B cell (primary cell): Measurements from ENCODE around the gene PDK2. TPM values are rescaled to one million over a fixed set of nuclear protein-coding genes. Genes with fewer than 3 reads are reported as not detected.

Experiments used
- ATAC-seq: fragments of 200-7000 bp; cut with Tn5 transposase; one replicate; pipeline ENCODE4 v1.10.0; 2021; ENCODE audit warnings: low read depth, mild to moderate bottlenecking, moderate number of reproducible peaks, moderate library complexity
- CTCF ChIA-PET: fragments of 350-600 bp; sonication (Branson Sonifier 250); formaldehyde crosslinking; loops from one replicate; lab custom pipeline; 2021; ENCODE audit warnings: antibody characterized with exemption, inconsistent platforms; lab: Charles Lee
- POLR2A ChIA-PET: fragments of 350-600 bp; sonication (Branson Sonifier 250); formaldehyde crosslinking; loops from one replicate; lab custom pipeline; 2021; ENCODE audit warnings: antibody characterized with exemption; lab: Charles Lee
- DNase-seq: peaks from one replicate; pipeline ENCODE4 v3.0.0; 2013
- H2AFZ ChIP-seq: 2 replicates; pipeline ENCODE4 v1.6.1; 2012; ENCODE audit warnings: mild to moderate bottlenecking, low read depth, low read length; ENCODE audit not compliant: insufficient read depth, poor library complexity, severe bottlenecking
- H3K27ac ChIP-seq, 2 donors: 1 replicate in 1 of 2; 2 replicates in 1 of 2; pipeline ENCODE4 v1.5.1; 2012 to 2013; ENCODE audit warnings: low read length in 2 of 2, mild to moderate bottlenecking in 2 of 2, moderate library complexity in 1 of 2
- H3K27me3 ChIP-seq, 4 experiments: fragments of 200-600 bp in 1 of 4; sonication (generic) in 1 of 4; replicated peaks in 1 of 4; 1 replicate in 2 of 4; 2 replicates in 2 of 4; pipeline versions ENCODE4 v1.6.1 to v1.7.0; 2013 to 2016; ENCODE audit warnings: low read length in 3 of 4, mild to moderate bottlenecking in 2 of 4, mixed read lengths in 1 of 4, moderate library complexity in 1 of 4; ENCODE audit not compliant: insufficient read depth in 4 of 4, control insufficient read depth in 3 of 4; ENCODE audit errors: control extremely low read depth in 1 of 4
- H3K36me3 ChIP-seq, 2 experiments: replicated peaks in 1 of 2; 1 replicate in 1 of 2; 2 replicates in 1 of 2; pipeline versions ENCODE4 v1.6.1 to v1.7.1; 2013; ENCODE audit warnings: low read length in 1 of 2; ENCODE audit not compliant: insufficient read depth in 2 of 2, control insufficient read depth in 1 of 2; ENCODE audit errors: control extremely low read depth in 1 of 2, extremely low read depth in 1 of 2
- H3K4me1 ChIP-seq, 2 donors: fragments of 200-600 bp in 1 of 2; sonication (generic) in 1 of 2; 1 replicate in 1 of 2; 2 replicates in 1 of 2; pipeline versions ENCODE4 v1.5.1 to v1.6.1; 2013 to 2017; ENCODE audit warnings: low read length in 2 of 2; ENCODE audit not compliant: control insufficient read depth in 2 of 2, insufficient read depth in 2 of 2
- H3K4me2 ChIP-seq: replicated peaks from 2 replicates; pipeline ENCODE3; 2012; ENCODE audit warnings: mild to moderate bottlenecking, low read depth, low read length; ENCODE audit not compliant: poor library complexity, severe bottlenecking
- H3K4me3 ChIP-seq, 5 experiments: fragments of 200-600 bp in 1 of 5; sonication (generic) in 1 of 5; 1 replicate in 3 of 5; 2 replicates in 2 of 5; pipeline versions ENCODE4 v1.5.1 to v1.7.0; 2011 to 2016; ENCODE audit warnings: low read length in 4 of 5, mild to moderate bottlenecking in 4 of 5, low read depth in 2 of 5, control low read depth in 1 of 5, moderate library complexity in 1 of 5; ENCODE audit not compliant: insufficient read depth in 1 of 5; ENCODE audit errors: control extremely low read depth in 1 of 5, extremely low read depth in 1 of 5
- H3K79me2 ChIP-seq: fragments of 200-600 bp; sonication (generic); one replicate; pipeline ENCODE4 v1.6.0; 2016; ENCODE audit warnings: low read length; ENCODE audit not compliant: control insufficient read depth, insufficient read depth
- H3K9ac ChIP-seq: fragments of 200-600 bp; sonication (generic); 2 replicates; pipeline ENCODE4 v1.6.1; 2017; ENCODE audit warnings: mild to moderate bottlenecking, low read length, moderate library complexity
- H3K9me3 ChIP-seq, 3 donors: one replicate each; pipeline versions ENCODE4 v1.6.1 to v1.7.1; 2013; ENCODE audit warnings: low read length in 2 of 3; ENCODE audit not compliant: control insufficient read depth in 2 of 3, insufficient read depth in 1 of 3; ENCODE audit errors: control extremely low read depth in 1 of 3
- H4K20me1 ChIP-seq: 2 replicates; pipeline ENCODE4 v1.6.0; 2012; ENCODE audit warnings: mild to moderate bottlenecking, low read length; ENCODE audit not compliant: insufficient read depth, control insufficient read depth, poor library complexity, severe bottlenecking
- H3K27ac Mint-ChIP-seq: one replicate; pipeline ENCODE4 v1.8.0; 2021; ENCODE audit warnings: mixed read lengths
- H3K27me3 Mint-ChIP-seq: one replicate; pipeline ENCODE4 v1.8.0; 2021; ENCODE audit warnings: mixed read lengths
- H3K4me1 Mint-ChIP-seq: one replicate; pipeline ENCODE4 v1.8.0; 2021; ENCODE audit warnings: mixed read lengths
- H3K4me3 Mint-ChIP-seq: one replicate; pipeline ENCODE4 v1.8.0; 2021; ENCODE audit warnings: mixed read lengths
- H3K9me3 Mint-ChIP-seq: one replicate; pipeline ENCODE4 v1.8.0; 2022; ENCODE audit warnings: mixed read lengths; ENCODE audit not compliant: insufficient read depth
- CTCF ChIP-seq: fragments of 200-600 bp; IDR thresholded peaks from one replicate; pipeline ENCODE4 v1.8.0; 2022; ENCODE audit warnings: antibody characterized with exemption, mild to moderate bottlenecking
- EZH2 ChIP-seq: IDR thresholded peaks from 2 replicates; pipeline ENCODE4 v1.6.1; 2012; ENCODE audit warnings: borderline replicate concordance, low read depth, mild to moderate bottlenecking, moderate library complexity, low read length; ENCODE audit not compliant: insufficient read depth, poor library complexity, severe bottlenecking
- WGBS: methylation state at CpG from one replicate; pipeline ENCODE4 v1.1.5; 2013; ENCODE audit warnings: missing lambda C conversion rate; ENCODE audit not compliant: insufficient coverage; 5-methylcytosine and 5-hydroxymethylcytosine counted together
- intact Hi-C: fragments of 100-400 bp; cut with micrococcal nuclease; formaldehyde crosslinking; loops from one replicate; pipeline ENCODE4 v1.10.0; 2022
- polyA plus RNA-seq: library from polyadenylated mRNA; depleted of rRNA; stranded (reverse); fragments of >200 nt; gene quantifications from 2 replicates; pipeline ENCODE4 v1.2.3, GENCODE V29; 2012
- total RNA-seq, 2 donors: library from RNA; stranded (reverse); fragments of 120-200 nt in 1 of 2; gene quantifications; 1 replicate in 1 of 2; 2 replicates in 1 of 2; pipeline versions ENCODE4 v1.2.3 to v1.2.4, GENCODE V29; 2013 to 2022

PDK2 gene
- total and polyA plus RNA-seq, 2 donors (not counting 1 experiment from before 2014, with no cell fraction given), result 35.2 to 73.2 TPM

GRCh38 chr17:50063561-50064252, 31.4 kb upstream of the PDK2 start:
- ChIA-PET CTCF (no interaction called here), POLR2A (no interaction called here)
- Histone ChIP-seq H3K27ac (no peak overlapping the region), H2AFZ (no peak overlapping the region), H3K9me3 (no peaks in the 10 kb centered on the region), H3K79me2 (no peaks in the 10 kb centered on the region), H3K4me2 (no peak overlapping the region), H4K20me1 (no peaks in the 10 kb centered on the region), H3K4me3 (no peak overlapping the region), H3K36me3 (no peaks in the 10 kb centered on the region), H3K9ac (no peak overlapping the region), H3K27me3 (peaks cover 0 to 23% (median 2%) of the 10 kb centered on the region in 4 experiments), H3K4me1 (peaks cover 0 to 6% of the 10 kb centered on the region in 2 donors)
- no peak for DNase-seq
- no peak overlapping the region for H3K4me3 Mint-ChIP-seq
- no peak overlapping the region for H3K27ac Mint-ChIP-seq
- ATAC-seq, result no peak
- peaks cover 10% of the 10 kb centered on the region for H3K27me3 Mint-ChIP-seq
- H3K4me1 Mint-ChIP-seq, result no peaks in the 10 kb centered on the region
- intact Hi-C loops, result no loop called here
- 99% methylated on average over 8 of the region's 8 CpGs for WGBS
- TF ChIP-seq CTCF, result no peak
- TF ChIP-seq EZH2, result no peak
- no peaks in the 10 kb centered on the region for H3K9me3 Mint-ChIP-seq

- no peak for DNase-seq
- Histone ChIP-seq H3K36me3 (no peaks in the 10 kb centered on the region), H2AFZ (no peak overlapping the region), H3K79me2 (no peaks in the 10 kb centered on the region), H3K4me2 (no peak overlapping the region), H3K4me3 (no peak overlapping the region), H3K27me3 (peaks cover 0 to 15% (median 0%) of the 10 kb centered on the region in 4 experiments), H3K9me3 (no peaks in the 10 kb centered on the region), H3K27ac (no peak overlapping the region), H3K9ac (no peak overlapping the region), H3K4me1 (peaks cover 0 to 6% of the 10 kb centered on the region in 2 donors), H4K20me1 (no peaks in the 10 kb centered on the region)
- TF ChIP-seq EZH2 (no peak), CTCF (no peak)
- H3K4me1 Mint-ChIP-seq, result no peaks in the 10 kb centered on the region
- H3K9me3 Mint-ChIP-seq, result no peaks in the 10 kb centered on the region
- CTCF ChIA-PET, result interaction anchor here (0.6 to 1.3 kb wide), 2 partner anchors 10 to 23 kb away, joined by 4 read pairs; no protein-coding TSS in a partner anchor
- 71% methylated on average over 18 of the region's 20 CpGs for WGBS
- no peak overlapping the region for H3K4me3 Mint-ChIP-seq
- POLR2A ChIA-PET, result no interaction called here
- H3K27me3 Mint-ChIP-seq, result peaks cover 6% of the 10 kb centered on the region
- no peak overlapping the region for H3K27ac Mint-ChIP-seq
- intact Hi-C loops, result no loop called here
- ATAC-seq, result no peak
Observed at GRCh38 chr17:50064253-50065001, 30.7 kb upstream of the PDK2 start.
